Measurements from ENCODE around the gene PRPS1L1. TPM values are rescaled to one million over a fixed set of nuclear protein-coding genes. Genes with fewer than 3 reads are reported as not detected.

Gene PRPS1L1
- total RNA-seq, 1 donor from 2014 or later = not detected

- DNase-seq = no peak
- TF ChIP-seq, protein P1, sequence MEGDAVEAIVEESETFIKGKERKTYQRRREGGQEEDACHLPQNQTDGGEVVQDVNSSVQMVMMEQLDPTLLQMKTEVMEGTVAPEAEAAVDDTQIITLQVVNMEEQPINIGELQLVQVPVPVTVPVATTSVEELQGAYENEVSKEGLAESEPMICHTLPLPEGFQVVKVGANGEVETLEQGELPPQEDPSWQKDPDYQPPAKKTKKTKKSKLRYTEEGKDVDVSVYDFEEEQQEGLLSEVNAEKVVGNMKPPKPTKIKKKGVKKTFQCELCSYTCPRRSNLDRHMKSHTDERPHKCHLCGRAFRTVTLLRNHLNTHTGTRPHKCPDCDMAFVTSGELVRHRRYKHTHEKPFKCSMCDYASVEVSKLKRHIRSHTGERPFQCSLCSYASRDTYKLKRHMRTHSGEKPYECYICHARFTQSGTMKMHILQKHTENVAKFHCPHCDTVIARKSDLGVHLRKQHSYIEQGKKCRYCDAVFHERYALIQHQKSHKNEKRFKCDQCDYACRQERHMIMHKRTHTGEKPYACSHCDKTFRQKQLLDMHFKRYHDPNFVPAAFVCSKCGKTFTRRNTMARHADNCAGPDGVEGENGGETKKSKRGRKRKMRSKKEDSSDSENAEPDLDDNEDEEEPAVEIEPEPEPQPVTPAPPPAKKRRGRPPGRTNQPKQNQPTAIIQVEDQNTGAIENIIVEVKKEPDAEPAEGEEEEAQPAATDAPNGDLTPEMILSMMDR (IDR thresholded peaks at IDR 0.05; ENCODE audit: partially characterized antibody, unreplicated experiment) = no peak
- no peak overlapping the region for H3K27ac Mint-ChIP-seq (ENCODE audit: unreplicated experiment)
- no peaks in the 10 kb centered on the region for H3K27me3 Mint-ChIP-seq (ENCODE audit: unreplicated experiment)
- no peak overlapping the region for H3K4me3 Mint-ChIP-seq (ENCODE audit: unreplicated experiment)
- H3K4me1 Mint-ChIP-seq (ENCODE audit: low read depth, unreplicated experiment) = peaks cover 2% of the 10 kb centered on the region
- no peaks in the 10 kb centered on the region for H3K9me3 Mint-ChIP-seq (ENCODE audit: unreplicated experiment)
- no peaks in the 10 kb centered on the region for H3K36me3 Mint-ChIP-seq (ENCODE audit: unreplicated experiment)
Observed at GRCh38 chr7:17996442-17997223, 31.0 kb downstream of the PRPS1L1 start.

- H3K4me1 Mint-ChIP-seq (ENCODE audit: low read depth, unreplicated experiment) = peaks cover 2% of the 10 kb centered on the region
- no peaks in the 10 kb centered on the region for H3K9me3 Mint-ChIP-seq (ENCODE audit: unreplicated experiment)
- no peak overlapping the region for H3K27ac Mint-ChIP-seq (ENCODE audit: unreplicated experiment)
- no peak for DNase-seq
- no peaks in the 10 kb centered on the region for H3K36me3 Mint-ChIP-seq (ENCODE audit: unreplicated experiment)
- no peak overlapping the region for H3K4me3 Mint-ChIP-seq (ENCODE audit: unreplicated experiment)
- H3K27me3 Mint-ChIP-seq (ENCODE audit: unreplicated experiment) = no peaks in the 10 kb centered on the region
- TF ChIP-seq, protein P1 (IDR thresholded peaks at IDR 0.05; ENCODE audit: partially characterized antibody, unreplicated experiment) = no peak
Observed at GRCh38 chr7:17996040-17996439, 31.6 kb downstream of the PRPS1L1 start.

DNA sequence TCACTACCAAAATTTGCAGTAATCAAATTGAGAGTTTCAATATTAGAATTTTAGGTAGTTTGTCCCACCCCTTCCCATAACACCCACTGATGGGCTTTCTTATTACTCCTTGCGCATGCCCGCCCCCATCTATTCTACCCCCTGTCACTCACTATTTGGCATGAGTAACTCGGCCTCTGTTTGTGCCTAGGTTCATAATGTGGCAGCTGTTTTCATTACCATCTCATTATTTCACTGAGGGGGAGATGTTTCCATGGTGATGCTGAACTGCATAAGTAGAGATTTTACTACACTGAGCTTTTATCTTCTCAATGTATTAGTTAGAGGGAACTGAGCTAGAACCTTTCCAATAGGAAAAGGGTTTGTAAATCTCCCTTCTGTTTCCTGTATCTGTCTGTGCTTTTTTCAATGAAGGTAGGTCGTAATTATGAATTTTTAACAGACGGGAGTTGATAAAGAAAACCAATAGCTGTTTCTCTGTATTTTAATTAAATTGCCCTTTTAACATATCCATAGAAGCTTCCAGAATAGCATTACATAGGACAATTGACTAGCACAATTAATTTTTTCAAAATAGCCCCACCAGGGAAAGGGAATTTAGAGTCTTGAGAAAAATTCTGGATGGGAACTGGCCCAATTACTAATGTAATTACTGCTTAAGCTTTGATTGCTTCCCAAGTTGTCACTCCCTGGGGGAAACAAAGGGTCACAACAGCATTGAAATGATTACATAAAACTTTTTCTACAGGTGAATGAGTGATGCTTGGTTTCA lies 33.4 kb downstream of the PRPS1L1 start:
- Mint-ChIP-seq H3K36me3 (ENCODE audit: unreplicated experiment) (no peaks in the 10 kb centered on the region), H3K27ac (ENCODE audit: unreplicated experiment) (no peak overlapping the region), H3K9me3 (ENCODE audit: unreplicated experiment) (no peaks in the 10 kb centered on the region), H3K4me3 (ENCODE audit: unreplicated experiment) (no peak overlapping the region), H3K27me3 (ENCODE audit: unreplicated experiment) (no peaks in the 10 kb centered on the region), H3K4me1 (ENCODE audit: low read depth, unreplicated experiment) (peaks cover 2% of the 10 kb centered on the region)
- TF ChIP-seq, protein P1 (IDR thresholded peaks at IDR 0.05; ENCODE audit: partially characterized antibody, unreplicated experiment) = no peak
- no peak for DNase-seq

DNA sequence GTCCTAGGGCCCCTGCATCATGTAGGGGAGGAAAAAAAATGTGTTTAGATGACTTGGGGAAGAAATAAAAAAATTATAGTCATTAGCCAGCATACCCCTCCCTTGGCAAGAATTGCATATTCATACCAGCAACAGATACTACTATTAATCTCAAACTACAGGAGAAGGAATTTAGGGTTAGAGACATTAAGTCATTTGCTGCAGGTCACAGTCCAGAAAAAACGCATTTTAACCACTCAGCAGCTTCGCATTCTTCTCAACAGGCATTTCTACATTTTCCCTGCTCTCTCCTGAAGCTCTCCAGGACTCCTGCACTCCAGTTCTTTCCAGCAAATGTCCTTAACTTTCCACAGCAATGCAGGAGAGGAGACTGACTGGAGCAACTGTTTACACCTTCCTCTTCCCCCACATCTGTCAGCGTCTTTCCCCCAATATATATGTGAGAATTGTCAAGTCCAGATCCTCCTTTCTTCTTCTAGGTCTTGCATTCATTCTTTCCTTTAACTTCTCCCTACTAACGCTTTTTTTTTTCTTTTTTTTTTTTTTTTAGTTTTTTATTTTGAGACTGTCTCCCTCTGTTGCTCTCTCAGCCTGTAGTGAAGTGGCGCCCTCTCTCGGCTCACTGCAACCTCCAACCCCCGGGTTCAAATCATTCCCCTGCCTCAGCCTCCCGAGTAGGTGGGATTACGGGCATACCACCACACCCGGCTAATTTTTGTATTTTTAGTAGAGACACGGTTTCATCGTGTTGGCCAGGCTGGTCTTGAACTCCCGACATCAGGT lies 35.6 kb downstream of the PRPS1L1 start:
- H3K9me3 Mint-ChIP-seq (ENCODE audit: unreplicated experiment) = no peaks in the 10 kb centered on the region
- TF ChIP-seq, protein P1 (IDR thresholded peaks at IDR 0.05; ENCODE audit: partially characterized antibody, unreplicated experiment) = peak; percentile 26
- no peak overlapping the region for H3K4me3 Mint-ChIP-seq (ENCODE audit: unreplicated experiment)
- no peaks in the 10 kb centered on the region for H3K36me3 Mint-ChIP-seq (ENCODE audit: unreplicated experiment)
- DNase-seq = peak; percentile 22
- H3K4me1 Mint-ChIP-seq (ENCODE audit: low read depth, unreplicated experiment) = peaks cover 2% of the 10 kb centered on the region
- no peaks in the 10 kb centered on the region for H3K27me3 Mint-ChIP-seq (ENCODE audit: unreplicated experiment)
- no peak overlapping the region for H3K27ac Mint-ChIP-seq (ENCODE audit: unreplicated experiment)

All from glutamatergic neuron (in vitro differentiated cells).